Endothelial cell of umbilical vein (primary cell): ENCODE results near the gene TRIM27. TPM values are rescaled to one million over a fixed set of nuclear protein-coding genes. Genes with fewer than 3 reads are reported as not detected.
A peak's percentile ranks its signal among the peaks of the same experiment; 100 is the strongest.
"Not testable (repeated sequence)": the region's sequence is repeated elsewhere in the genome, so short reads cannot be mapped to it uniquely, and the experiment has no call there.

Source experiments
- BruUV-seq: library from RNA; stranded (reverse); fragments of 400-500 nt; replicated peaks from 2 replicates; lab custom pipeline; 2021; lab: Mats Ljungman, UMichigan
- CTCF ChIA-PET: fragments of 300-600, 350-600 bp; sonication (Branson Sonifier 250); formaldehyde crosslinking; loops from one replicate; lab custom pipeline; 2021; ENCODE audit warnings: antibody characterized with exemption, inconsistent platforms; lab: Charles Lee
- POLR2A ChIA-PET: fragments of 300-600, 350-600 bp; sonication (Branson Sonifier 250); formaldehyde crosslinking; loops from one replicate; lab custom pipeline; 2021; ENCODE audit warnings: antibody characterized with exemption, inconsistent platforms; lab: Charles Lee
- DNase-seq: peaks from one replicate; pipeline ENCODE4 v3.0.0-alpha.2; 2011; ENCODE audit warnings: low read depth, low spot score
- FAIRE-seq: peaks from 2 replicates; lab custom pipeline; 2011; peaks lifted over from hg19 to GRCh38; lab: Jason Lieb, UNC
- H2AFZ ChIP-seq: 2 replicates; pipeline ENCODE4 v1.6.0; 2012; ENCODE audit warnings: low read depth, low read length, control low read depth, inconsistent platforms
- H3K27ac ChIP-seq: 2 replicates; pipeline ENCODE4 v1.5.1; 2011; ENCODE audit warnings: low read depth, mild to moderate bottlenecking, control low read depth, low read length, moderate library complexity; ENCODE audit not compliant: insufficient read depth
- H3K27me3 ChIP-seq, 2 experiments: 2 replicates each; pipeline versions ENCODE4 v1.6.0 to v1.6.1; 2011; ENCODE audit warnings: low read length in 2 of 2, mixed read lengths in 1 of 2; ENCODE audit not compliant: control insufficient read depth in 2 of 2, insufficient read depth in 2 of 2
- H3K36me3 ChIP-seq, 2 experiments: 2 replicates in 1 of 2; 3 replicates in 1 of 2; pipeline ENCODE4 v1.5.1; 2011; ENCODE audit warnings: low read length in 2 of 2, mild to moderate bottlenecking in 1 of 2, moderate library complexity in 1 of 2; ENCODE audit not compliant: control insufficient read depth in 2 of 2, insufficient read depth in 2 of 2; ENCODE audit errors: extremely low read depth in 1 of 2
- H3K4me1 ChIP-seq: 3 replicates; pipeline ENCODE4 v1.5.1; 2011; ENCODE audit warnings: mild to moderate bottlenecking, low read length; ENCODE audit not compliant: control insufficient read depth, insufficient read depth; ENCODE audit errors: extremely low read depth
- H3K4me2 ChIP-seq: 2 replicates; pipeline ENCODE4 v1.6.1; 2011; ENCODE audit warnings: low read length, control low read depth, mixed read lengths; ENCODE audit not compliant: insufficient read depth
- H3K4me3 ChIP-seq, 3 experiments: fragments of 200-600 bp in 1 of 3; sonication (generic), shearing (Covaris generic) in 1 of 3; replicated peaks in 1 of 3; 2 replicates each; pipeline ENCODE4 v1.5.1; 2011 to 2016; ENCODE audit warnings: control low read depth in 3 of 3, low read length in 3 of 3, mild to moderate bottlenecking in 2 of 3, inconsistent platforms in 1 of 3, low read depth in 1 of 3, moderate library complexity in 1 of 3; ENCODE audit not compliant: insufficient read depth in 1 of 3
- H3K79me2 ChIP-seq: 2 replicates; pipeline ENCODE4 v1.6.0; 2012; ENCODE audit warnings: low read length, inconsistent platforms; ENCODE audit not compliant: control insufficient read depth, insufficient read depth
- H3K9ac ChIP-seq: replicated peaks from 2 replicates; pipeline ENCODE3; 2011; ENCODE audit warnings: low read length, control low read depth; ENCODE audit not compliant: insufficient read depth; ENCODE audit errors: extremely low read depth
- H3K9me1 ChIP-seq: replicated peaks from 3 replicates; pipeline ENCODE4 v1.6.0; 2011; ENCODE audit warnings: mild to moderate bottlenecking, low read length; ENCODE audit not compliant: control insufficient read depth, insufficient read depth; ENCODE audit errors: extremely low read depth
- H3K9me3 ChIP-seq: replicated peaks from 2 replicates; pipeline ENCODE4 v1.5.1; 2012; ENCODE audit warnings: low read length, inconsistent platforms; ENCODE audit not compliant: control insufficient read depth, insufficient read depth
- H4K20me1 ChIP-seq: replicated peaks from 2 replicates; pipeline ENCODE3; 2011; ENCODE audit warnings: mild to moderate bottlenecking, low read length; ENCODE audit not compliant: control insufficient read depth, insufficient read depth; ENCODE audit errors: extremely low read depth
- MYC ChIP-seq: IDR thresholded peaks from one replicate; pipeline ENCODE4 v1.6.1; 2011; ENCODE audit warnings: mild to moderate bottlenecking, low read depth, low read length
- POLR2AphosphoS5 ChIP-seq: IDR thresholded peaks from 2 replicates; pipeline ENCODE4 v1.6.1; 2012; ENCODE audit warnings: low read depth, mild to moderate bottlenecking, control low read depth, low read length, moderate library complexity; ENCODE audit not compliant: insufficient read depth
- dilution Hi-C: fragments of 300-500 bp; cut with MboI; formaldehyde crosslinking; loops from one replicate; pipeline ENCODE4 v1.15.0; 2019; ENCODE audit warnings: low sequenced_read_pairs; ENCODE audit not compliant: extremely low pct_ligation_motif_present
- intact Hi-C: fragments of 100-400 bp; cut with micrococcal nuclease; formaldehyde crosslinking; loops from one replicate; pipeline ENCODE4 v1.10.0; 2022
- polyA plus RNA-seq, 4 experiments: library from polyadenylated mRNA; depleted of rRNA in 3 of 4; stranded (reverse) in 3 of 4; unstranded in 1 of 4; fragments of >200 nt; gene quantifications; 2 replicates each; pipeline versions ENCODE4 v1.2.1 to v1.2.3, GENCODE V29; 2011 to 2012; ENCODE audit warnings: missing spikeins in 1 of 4
- total RNA-seq: library from RNA; stranded (reverse); gene quantifications from 2 replicates; pipeline ENCODE4 v1.2.3, GENCODE V29; 2021

The TRIM27 gene
- total and polyA plus RNA-seq, 2 donors (not counting 3 experiments of a cell fraction or from before 2014, with no cell fraction given) = 67.1 to 69.2 TPM

GRCh38 chr6:28866205-28867085, 57.3 kb downstream of the TRIM27 start:
- POLR2A ChIA-PET, H3K79me2 ChIP-seq, dilution Hi-C loops, H3K36me3 ChIP-seq, H4K20me1 ChIP-seq, H3K9me3 ChIP-seq, H3K27me3 ChIP-seq, H3K9me1 ChIP-seq, H3K27ac ChIP-seq, BruUV-seq: not testable (repeated sequence)
- H3K4me2 ChIP-seq = peak overlapping the region; percentile 32
- peak overlapping the region; percentile 27 to 56 (median 29) for H3K4me3 ChIP-seq
- peaks cover 16% of the 10 kb centered on the region for H3K4me1 ChIP-seq
- peak overlapping the region; percentile 92 for H2AFZ ChIP-seq
- peak; percentile 71 for DNase-seq
- intact Hi-C loops = loop anchor here (1.0 kb wide), 1 partner anchor 29 kb away; no protein-coding TSS in a partner anchor
- CTCF ChIA-PET = interaction anchor here (0.7 to 2.0 kb wide), 5 partner anchors 15 to 150 kb away, joined by 3 to 7 read pairs (median 4); partner anchors contain the start of gene TRIM27
- H3K9ac ChIP-seq = peak overlapping the region; percentile 39
- peak; percentile 29 for TF ChIP-seq POLR2AphosphoS5
- peak; percentile 67 for FAIRE-seq

- H3K9ac ChIP-seq = no peak overlapping the region
- H3K9me3 ChIP-seq = no peaks in the 10 kb centered on the region
- dilution Hi-C loops (no loop called here), intact Hi-C loops (loop anchor here (1.0 kb wide), 1 partner anchor 30 kb away; no protein-coding TSS in a partner anchor)
- no peak overlapping the region for H2AFZ ChIP-seq
- no peaks in the 10 kb centered on the region for H3K79me2 ChIP-seq
- BruUV-seq = no TSS peak
- H3K4me1 ChIP-seq = peaks cover 16% of the 10 kb centered on the region
- H4K20me1 ChIP-seq = no peaks in the 10 kb centered on the region
- no peaks in the 10 kb centered on the region for H3K9me1 ChIP-seq
- POLR2A ChIA-PET = no interaction called here
- H3K4me3 ChIP-seq = no peak overlapping the region
- DNase-seq (no peak), FAIRE-seq (peak; percentile 40)
- H3K4me2 ChIP-seq = no peak overlapping the region
- TF ChIP-seq MYC = no peak
- peaks cover 0 to 2% of the 10 kb centered on the region in 2 experiments for H3K27me3 ChIP-seq
- no peak overlapping the region for H3K27ac ChIP-seq
- CTCF ChIA-PET = interaction anchor here (0.7 to 2.0 kb wide), 5 partner anchors 16 to 151 kb away, joined by 3 to 7 read pairs (median 4); partner anchors contain the start of gene TRIM27
- H3K36me3 ChIP-seq = no peaks in the 10 kb centered on the region
Observed at GRCh38 chr6:28865401-28866204, 58.2 kb downstream of the TRIM27 start.
